NCI-H1417 (cell line): ENCODE measurements around the gene SPNS2.

Experiments
- DNase-seq, 3 experiments: peaks; one replicate each; lab custom pipeline; 2025; lab: John Stamatoyannopoulos, UW

The SPNS2 gene

GRCh38 chr17:4503283-4504025 is 4.8 kb downstream of the SPNS2 start:
- DNase-seq = no peak

GRCh38 chr17:4504188-4504587 is 5.5 kb downstream of the SPNS2 start:
- no peak for DNase-seq

- DNase-seq = no peak
These were observed 6.5 kb downstream of the SPNS2 start for GRCh38 chr17:4505187-4505586.

GRCh38 chr17:4506175-4506813 is 7.6 kb downstream of the SPNS2 start:
- DNase-seq = no peak

GRCh38 chr17:4506892-4507291 is 8.2 kb downstream of the SPNS2 start:
- DNase-seq = no peak

- DNase-seq = no peak
These were observed 8.9 kb downstream of the SPNS2 start for GRCh38 chr17:4507361-4508111.

- no peak for DNase-seq
These were observed 9.5 kb downstream of the SPNS2 start for GRCh38 chr17:4508207-4508606.

GRCh38 chr17:4509401-4509800 is 10.7 kb downstream of the SPNS2 start:
- no peak for DNase-seq

- DNase-seq = no peak
These were observed 11.4 kb downstream of the SPNS2 start for GRCh38 chr17:4509923-4510617.

- DNase-seq = no peak
These were observed 11.9 kb downstream of the SPNS2 start for GRCh38 chr17:4510618-4510941.

- DNase-seq = no peak
These were observed 12.7 kb downstream of the SPNS2 start for GRCh38 chr17:4511199-4511932.

GRCh38 chr17:4512156-4513112 is 13.8 kb downstream of the SPNS2 start:
- DNase-seq = no peak

- DNase-seq = no peak
These were observed 14.7 kb downstream of the SPNS2 start for GRCh38 chr17:4513113-4514032.

- DNase-seq = no peak
These were observed 15.5 kb downstream of the SPNS2 start for GRCh38 chr17:4514206-4514605.

- no peak for DNase-seq
These were observed 16.1 kb downstream of the SPNS2 start for GRCh38 chr17:4514779-4515178.

- DNase-seq = no peak
These were observed 16.8 kb downstream of the SPNS2 start for GRCh38 chr17:4515501-4515900.

GRCh38 chr17:4516735-4517134 is 18.1 kb downstream of the SPNS2 start:
- no peak for DNase-seq

GRCh38 chr17:4518901-4519300 is 20.2 kb downstream of the SPNS2 start:
- no peak for DNase-seq

- no peak for DNase-seq
These were observed 20.7 kb downstream of the SPNS2 start for GRCh38 chr17:4519361-4519788.
